Body of pancreas (tissue), 4 donors: Measurements from ENCODE around the gene CMTM4.

Source experiments
- CTCF ChIP-seq, 7 experiments: fragments of 450-650 bp in 4 of 7; fragments of 200-600 bp in 3 of 7; sonication (generic) in 3 of 7; IDR thresholded peaks; one replicate each; pipeline ENCODE4 v1.5.1; 2016 to 2019; ENCODE audit warnings: antibody characterized with exemption in 7 of 7
- POLR2A ChIP-seq, 3 donors: fragments of 450-650 bp; IDR thresholded peaks; one replicate each; pipeline ENCODE4 v1.6.1; 2016; ENCODE audit warnings: antibody characterized with exemption in 3 of 3, mild to moderate bottlenecking in 2 of 3

GRCh38 chr16:66650707-66651473, 45.7 kb downstream of the CMTM4 start:
- TF ChIP-seq POLR2A (IDR thresholded peaks at IDR 0.05) = no peak
- TF ChIP-seq CTCF (IDR thresholded peaks at IDR 0.05) = peak; percentile 81 to 98 (median 86)
